ENCODE data around the gene KRTAP27-1. TPM values are rescaled to one million over a fixed set of nuclear protein-coding genes. Genes with fewer than 3 reads are reported as not detected.

Gene KRTAP27-1
- total RNA-seq, 1 experiment from 2014 or later, result not detected

GRCh38 chr21:30340714-30341573, 3.5 kb upstream of the KRTAP27-1 start:
- no peak for ATAC-seq
- H3K4me3 ChIP-seq (ENCODE audit: low read depth in 2 of 2, low read length in 2 of 2), result no peak overlapping the region
- ChIA-PET POLR2A (no interaction called here), CTCF (interaction anchor here (0.6 kb wide), 1 partner anchor 745 kb away, joined by 12 read pairs; no protein-coding TSS in a partner anchor)
- no peak overlapping the region for H3K27ac ChIP-seq (ENCODE audit: low read length)
- no peak for TF ChIP-seq TCF7L2 (IDR thresholded peaks at IDR 0.05; ENCODE audit: low read depth, low read length)
- TF ChIP-seq CTCF (IDR thresholded peaks at IDR 0.05), result peak; percentile 61; the same call in 1 of the 2 replicates
- no peak for TF ChIP-seq REST (IDR thresholded peaks at IDR 0.05; ENCODE audit: insufficient read depth in 1 of 2, low read depth in 2 of 2, low read length in 1 of 2)
- TF ChIP-seq SIN3A (IDR thresholded peaks at IDR 0.05; ENCODE audit: borderline replicate concordance, insufficient read depth, low read depth, low read length), result no peak
- TF ChIP-seq POLR2AphosphoS5 (IDR thresholded peaks at IDR 0.05; ENCODE audit: low read depth, low read length), result no peak
- in situ Hi-C loops (cut with HindIII; ENCODE audit: low pct_unique_long_range_greater_than_20kb, low sequenced_read_pairs) (no loop called here), intact Hi-C loops (cut with micrococcal nuclease; ENCODE audit: unreplicated experiment) (no loop called here)
- no peaks in the 10 kb centered on the region for H3K4me1 ChIP-seq (ENCODE audit: control insufficient read depth, insufficient read depth, low read length)
- DNase-seq (ENCODE audit: low read depth, low spot score), result peak; percentile 2
- BruUV-seq (replicated peaks), result no TSS peak
- H3K9me3 ChIP-seq (ENCODE audit: control insufficient read depth, insufficient read depth, low read depth, low read length), result no peaks in the 10 kb centered on the region
- no peaks in the 10 kb centered on the region for H3K27me3 ChIP-seq (ENCODE audit: control insufficient read depth, insufficient read depth, low read length)
- no peaks in the 10 kb centered on the region for H3K36me3 ChIP-seq (ENCODE audit: control insufficient read depth, insufficient read depth, low read length)

- H3K4me1 ChIP-seq (ENCODE audit: control insufficient read depth, insufficient read depth, low read length), result no peaks in the 10 kb centered on the region
- no peaks in the 10 kb centered on the region for H3K27me3 ChIP-seq (ENCODE audit: control insufficient read depth, insufficient read depth, low read length)
- no peaks in the 10 kb centered on the region for H3K36me3 ChIP-seq (ENCODE audit: control insufficient read depth, insufficient read depth, low read length)
- in situ Hi-C loops (cut with HindIII; ENCODE audit: low pct_unique_long_range_greater_than_20kb, low sequenced_read_pairs), result no loop called here
- DNase-seq (ENCODE audit: low read depth, low spot score) (no peak), ATAC-seq (no peak)
- intact Hi-C loops (cut with micrococcal nuclease; ENCODE audit: unreplicated experiment), result no loop called here
- TF ChIP-seq POLR2AphosphoS5 (IDR thresholded peaks at IDR 0.05; ENCODE audit: low read depth, low read length) (no peak), REST (IDR thresholded peaks at IDR 0.05; ENCODE audit: insufficient read depth in 1 of 2, low read depth in 2 of 2, low read length in 1 of 2) (no peak), TCF7L2 (IDR thresholded peaks at IDR 0.05; ENCODE audit: low read depth, low read length) (no peak), CTCF (IDR thresholded peaks at IDR 0.05) (no peak), SIN3A (IDR thresholded peaks at IDR 0.05; ENCODE audit: borderline replicate concordance, insufficient read depth, low read depth, low read length) (no peak)
- H3K27ac ChIP-seq (ENCODE audit: low read length), result no peak overlapping the region
- no TSS peak for BruUV-seq (replicated peaks)
- H3K4me3 ChIP-seq (ENCODE audit: low read depth in 2 of 2, low read length in 2 of 2), result no peak overlapping the region
- ChIA-PET CTCF (no interaction called here), POLR2A (no interaction called here)
- H3K9me3 ChIP-seq (ENCODE audit: control insufficient read depth, insufficient read depth, low read depth, low read length), result no peaks in the 10 kb centered on the region
Measured at GRCh38 chr21:30338717-30339116, 1.2 kb upstream of the KRTAP27-1 start.

All from Panc1 (cell line).